GM18517 (cell line): Measurements from ENCODE around the gene CCT8.
A peak's percentile ranks its signal among the peaks of the same experiment; 100 is the strongest.
"Not testable (repeated sequence)": the region's sequence is repeated elsewhere in the genome, so short reads cannot be mapped to it uniquely, and the experiment has no call there.

ENCODE experiments used
- ATAC-seq: cut with Tn5 transposase; IDR thresholded peaks from one replicate; pipeline ENCODE4 v1.9.1; 2021; ENCODE audit warnings: mild to moderate bottlenecking, moderate library complexity; ENCODE audit not compliant: unreplicated experiment

CCT8 gene

DNA sequence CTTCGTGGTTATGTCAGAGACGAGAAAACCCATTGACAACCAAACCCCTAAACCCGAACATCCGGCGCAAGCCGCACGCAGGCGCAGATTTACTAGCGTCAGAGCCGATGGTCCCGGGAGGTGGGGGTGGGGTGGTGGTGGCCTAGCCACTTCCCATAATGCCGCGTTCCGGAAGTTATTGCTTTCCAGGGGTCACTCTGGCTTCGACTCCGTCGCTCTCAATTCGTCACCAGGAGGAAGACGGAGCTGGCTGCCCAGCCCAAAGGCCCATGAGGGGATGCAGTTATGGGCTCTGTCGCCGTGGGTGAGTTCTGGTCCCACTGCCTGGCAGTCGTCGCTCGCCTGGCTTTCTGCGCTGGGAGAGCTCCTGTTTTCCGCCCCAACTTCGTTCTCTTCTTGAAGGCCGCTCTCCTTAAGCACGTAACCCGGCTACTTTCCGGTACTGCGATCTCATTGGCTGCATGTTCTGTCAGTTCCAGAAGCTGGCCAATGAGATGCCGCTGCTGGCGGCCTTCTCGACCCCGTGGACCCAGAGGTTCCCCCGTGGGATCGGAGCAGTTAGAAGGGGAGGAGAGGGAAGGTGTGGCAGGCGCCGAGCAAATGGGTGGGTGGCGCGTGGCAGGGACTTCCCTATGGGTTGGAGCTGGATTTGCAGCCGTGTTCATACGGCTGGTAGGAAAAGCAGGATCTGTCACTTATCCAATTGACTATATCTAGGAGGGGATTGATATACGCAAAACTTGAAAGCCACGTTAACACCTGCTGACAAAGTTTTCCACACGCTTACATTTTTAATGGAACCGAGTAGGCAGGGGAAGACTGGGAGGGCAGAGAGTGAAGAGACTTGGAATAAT, 48.7 kb downstream of the CCT8 start, which contains the start of gene USP16:
USP16 (plus strand) TSS at position 195 of the 854 bp plus-strand sequence. CDS start 3,246 bp downstream, outside the sequence.
- peak; percentile 97 for ATAC-seq

- no peak for ATAC-seq
Measured at GRCh38 chr21:29022166-29022565, 51.3 kb downstream of the CCT8 start.

DNA sequence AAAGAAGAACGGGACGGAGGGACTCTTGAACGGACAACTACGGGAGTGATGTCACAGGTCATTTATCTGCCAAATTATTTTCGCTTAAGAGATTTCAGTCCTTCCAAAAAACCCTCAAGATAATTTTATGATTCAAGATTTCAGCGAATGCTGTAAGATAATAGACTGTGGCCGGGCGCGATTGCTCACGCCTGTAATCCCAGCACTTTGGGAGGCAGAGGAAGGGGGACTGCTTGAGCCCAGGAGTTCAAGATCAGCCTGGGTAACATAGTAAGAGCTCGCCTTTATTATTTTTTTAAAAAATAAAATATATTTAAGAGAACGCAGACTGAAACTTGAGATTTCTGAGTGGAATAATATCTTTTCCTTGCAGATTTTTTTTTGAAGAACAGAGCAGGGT, 54.9 kb downstream of the CCT8 start:
- ATAC-seq = peak; percentile 11

- no peak for ATAC-seq
Measured at GRCh38 chr21:29017639-29018237, 55.7 kb downstream of the CCT8 start.

GRCh38 chr21:29011236-29011635, 62.2 kb downstream of the CCT8 start:
- ATAC-seq = not testable (repeated sequence)

GRCh38 chr21:29008367-29008766, 65.1 kb downstream of the CCT8 start:
- no peak for ATAC-seq

GRCh38 chr21:29007810-29008209, 65.6 kb downstream of the CCT8 start:
- ATAC-seq = no peak

DNA sequence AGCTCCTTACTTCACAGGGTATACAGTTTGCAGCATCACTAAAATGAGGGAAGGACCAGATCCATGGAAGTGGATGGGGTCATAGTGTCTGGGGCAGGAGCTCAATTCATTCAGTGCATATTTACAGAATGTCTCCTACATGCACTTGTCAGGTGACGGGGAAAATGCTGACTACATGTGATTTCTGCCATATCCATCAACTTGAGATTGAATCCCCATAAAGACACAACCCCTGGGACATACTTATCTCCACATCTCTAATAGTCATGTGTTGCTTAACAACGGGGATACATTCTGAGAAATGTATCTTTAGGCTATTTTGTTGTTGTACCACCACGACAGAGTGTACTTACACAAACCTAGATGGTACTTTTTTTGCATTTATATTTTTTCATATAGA, 66.3 kb downstream of the CCT8 start:
- no peak for ATAC-seq
